Vagina (tissue), 2 donors: Measurements from ENCODE around the gene TRPM2.

Source experiments
- POLR2A ChIP-seq, 2 donors: fragments of 450-650 bp; IDR thresholded peaks; one replicate each; pipeline ENCODE4 v1.6.1; 2017; ENCODE audit warnings: antibody characterized with exemption in 2 of 2, mild to moderate bottlenecking in 2 of 2, moderate library complexity in 2 of 2
- POLR2AphosphoS5 ChIP-seq, 2 donors: sonication (generic); formaldehyde crosslinking; IDR thresholded peaks; one replicate each; pipeline ENCODE4 v1.9.0; 2017; ENCODE audit warnings: antibody characterized with exemption in 2 of 2, mild to moderate bottlenecking in 2 of 2, low read depth in 1 of 2; ENCODE audit not compliant: insufficient read depth in 1 of 2
- TF ChIP-seq, protein P1 (sequence below), 3 experiments: fragments of 450-650 bp in 2 of 3; fragments of 200-600 bp in 1 of 3; sonication (generic) in 1 of 3; IDR thresholded peaks; one replicate each; pipeline ENCODE4 v1.5.1; 2017 to 2019; ENCODE audit warnings: antibody characterized with exemption in 3 of 3, mild to moderate bottlenecking in 2 of 3, moderate library complexity in 2 of 3

DNA sequence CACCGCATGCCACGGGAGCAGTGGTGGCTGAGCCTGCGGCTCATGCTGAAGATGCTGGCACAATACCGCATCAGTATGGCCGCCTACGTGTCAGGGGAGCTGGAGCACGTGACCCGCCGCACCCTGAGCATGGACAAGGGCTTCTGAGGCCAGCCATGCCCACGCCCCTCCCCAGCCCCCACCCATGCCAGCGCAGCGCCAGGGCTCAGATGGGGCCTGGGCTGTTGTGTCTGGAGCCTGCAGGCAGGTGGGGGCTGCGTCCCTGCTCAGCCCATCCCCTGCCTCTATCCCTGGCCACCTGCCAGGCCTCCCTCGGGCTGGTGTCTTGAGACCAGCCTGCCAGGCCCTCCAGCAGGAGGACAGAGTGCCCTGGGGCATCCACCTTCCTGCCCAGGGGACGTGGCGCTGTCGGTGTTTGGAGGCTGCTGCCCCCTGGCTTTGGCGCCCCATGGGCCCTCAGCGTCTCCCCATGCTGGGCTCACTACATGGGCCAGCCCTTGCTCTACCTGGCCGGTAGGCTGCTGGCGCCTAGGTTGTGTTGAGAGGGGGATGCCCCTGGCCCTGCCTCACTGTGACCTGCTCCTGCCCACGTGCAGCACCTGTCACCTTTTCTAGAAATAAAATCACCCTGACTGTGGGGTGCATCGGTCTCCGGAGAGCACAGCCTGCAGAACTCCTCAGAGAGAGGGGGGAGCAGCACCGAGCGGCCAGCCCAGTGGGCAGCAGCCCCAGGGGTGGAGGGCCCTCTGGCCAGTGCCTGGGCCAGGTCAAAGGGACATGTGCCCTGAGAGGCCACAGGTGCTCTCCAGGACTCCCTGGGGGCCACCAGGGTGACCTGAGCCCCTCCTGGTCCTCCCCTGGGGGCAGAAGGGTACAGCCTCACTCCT lies 26.5 kb upstream of the TRPM2 start:
- TF ChIP-seq, protein P1, sequence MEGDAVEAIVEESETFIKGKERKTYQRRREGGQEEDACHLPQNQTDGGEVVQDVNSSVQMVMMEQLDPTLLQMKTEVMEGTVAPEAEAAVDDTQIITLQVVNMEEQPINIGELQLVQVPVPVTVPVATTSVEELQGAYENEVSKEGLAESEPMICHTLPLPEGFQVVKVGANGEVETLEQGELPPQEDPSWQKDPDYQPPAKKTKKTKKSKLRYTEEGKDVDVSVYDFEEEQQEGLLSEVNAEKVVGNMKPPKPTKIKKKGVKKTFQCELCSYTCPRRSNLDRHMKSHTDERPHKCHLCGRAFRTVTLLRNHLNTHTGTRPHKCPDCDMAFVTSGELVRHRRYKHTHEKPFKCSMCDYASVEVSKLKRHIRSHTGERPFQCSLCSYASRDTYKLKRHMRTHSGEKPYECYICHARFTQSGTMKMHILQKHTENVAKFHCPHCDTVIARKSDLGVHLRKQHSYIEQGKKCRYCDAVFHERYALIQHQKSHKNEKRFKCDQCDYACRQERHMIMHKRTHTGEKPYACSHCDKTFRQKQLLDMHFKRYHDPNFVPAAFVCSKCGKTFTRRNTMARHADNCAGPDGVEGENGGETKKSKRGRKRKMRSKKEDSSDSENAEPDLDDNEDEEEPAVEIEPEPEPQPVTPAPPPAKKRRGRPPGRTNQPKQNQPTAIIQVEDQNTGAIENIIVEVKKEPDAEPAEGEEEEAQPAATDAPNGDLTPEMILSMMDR (IDR thresholded peaks at IDR 0.05), result no peak
- TF ChIP-seq POLR2AphosphoS5 (IDR thresholded peaks at IDR 0.05; ENCODE audit: insufficient read depth in 1 of 2, low read depth in 1 of 2), result no peak
- TF ChIP-seq POLR2A (IDR thresholded peaks at IDR 0.05), result no peak
